ENCODE data around the gene DBT. TPM values are rescaled to one million over a fixed set of nuclear protein-coding genes. Genes with fewer than 3 reads are reported as not detected.

The DBT gene
- total RNA-seq, 1 experiment from 2014 or later: 20.3 TPM

- Histone ChIP-seq H2BK120ac (ENCODE audit: low read depth, low read length, poor library complexity, severe bottlenecking) (no peak overlapping the region), H3K23me2 (ENCODE audit: insufficient read length, low read depth, low read length, poor library complexity, severe bottlenecking) (no peaks in the 10 kb centered on the region), H3K79me1 (ENCODE audit: insufficient read depth, low read depth, low read length, poor library complexity, severe bottlenecking) (peaks cover 6% of the 10 kb centered on the region), H2AFZ (ENCODE audit: low read length) (no peak overlapping the region), H3K23ac (ENCODE audit: insufficient read length, low read depth, low read length) (no peak overlapping the region), H2BK20ac (ENCODE audit: low read depth, low read length, poor library complexity, severe bottlenecking) (no peak overlapping the region), H3T11ph (ENCODE audit: low read length) (no peak overlapping the region), H3K56ac (ENCODE audit: insufficient read length, low read depth, low read length) (no peak overlapping the region), H2BK5ac (ENCODE audit: insufficient read length, low read length) (no peak overlapping the region), H4K5ac (ENCODE audit: insufficient read length, low read depth, low read length) (no peak overlapping the region), H2BK12ac (ENCODE audit: insufficient read length, low read depth, low read length) (no peak overlapping the region), H3K14ac (ENCODE audit: insufficient read depth, low read length) (no peak overlapping the region), H3K18ac (ENCODE audit: insufficient read length, low read depth, low read length) (no peak overlapping the region), H3K9me3 (ENCODE audit: control insufficient read depth, low read depth, low read length) (no peaks in the 10 kb centered on the region), H2AK5ac (ENCODE audit: insufficient read length, low read length) (no peak overlapping the region), H3K9ac (ENCODE audit: extremely low read depth, insufficient read length, low read length) (no peak overlapping the region), H3K27me3 (ENCODE audit: insufficient read depth, low read length) (no peaks in the 10 kb centered on the region), H4K20me1 (ENCODE audit: control insufficient read depth, insufficient read depth, insufficient read length) (no peaks in the 10 kb centered on the region), H3K27ac (ENCODE audit: insufficient read length, low read depth, low read length) (no peak overlapping the region), H2BK15ac (ENCODE audit: low read depth, low read length) (no peak overlapping the region), H3K79me2 (ENCODE audit: insufficient read depth, low read length) (no peaks in the 10 kb centered on the region), H3K4me1 (ENCODE audit: insufficient read depth, low read length) (no peaks in the 10 kb centered on the region), H4K91ac (ENCODE audit: insufficient read length, low read depth, low read length) (no peak overlapping the region), H3K4ac (ENCODE audit: low read depth, low read length) (no peak overlapping the region), H3K4me2 (ENCODE audit: insufficient read depth, insufficient read length, low read length) (no peak overlapping the region), H4K8ac (replicated peaks; ENCODE audit: insufficient read length, low read depth, low read length) (no peak overlapping the region)
- Mint-ChIP-seq H3K36me3 (ENCODE audit: insufficient read depth in 1 of 3, low read depth in 3 of 3) (peaks cover 11 to 61% (median 52%) of the 10 kb centered on the region in 3 experiments; a peak in 6 of 7 replicates), H3K27me3 (ENCODE audit: low read depth) (no peaks in the 10 kb centered on the region), H3K27ac (peak overlapping the region in 2 of 3 experiments; percentile 7 to 59; a peak in 2 of 7 replicates), H3K4me1 (peaks cover 0 to 3% of the 10 kb centered on the region in 2 experiments; a peak in 2 of 4 replicates), H3K4me3 (no peak overlapping the region), H3K9me3 (no peaks in the 10 kb centered on the region)
- DNase-seq: no peak
- no CpG with 5 or more reads among the region's 3 CpGs for WGBS (ENCODE audit: extremely low coverage, insufficient read length, low lambda C conversion rate)
- no peak for TF ChIP-seq CTCF (conservative IDR thresholded peaks at IDR 0.05)
These were observed 12.5 kb downstream of the DBT start for GRCh38 chr1:100237091-100237490.

All from H9 (cell line).